ENCODE measurements around the gene BAZ2B. TPM values are rescaled to one million over a fixed set of nuclear protein-coding genes. Genes with fewer than 3 reads are reported as not detected.
A peak's percentile ranks its signal among the peaks of the same experiment; 100 is the strongest.

The BAZ2B gene
- total and polyA plus RNA-seq, 9 of the 15 experiments (the other 6 are each of a cell fraction or from before 2014, with no cell fraction given): 7.5 to 38.6 (median 19.8) TPM

GRCh38 chr2:159457589-159457988 lies 158.8 kb downstream of the BAZ2B start:
- no TSS peak for BruUV-seq (replicated peaks)
- DNase-seq (ENCODE audit: extremely low read depth in 1 of 4, low spot score in 3 of 4) (no peak), ATAC-seq (peak; percentile 49), FAIRE-seq (no peak)
- Histone ChIP-seq H4K20me1 (replicated peaks; ENCODE audit: control insufficient read depth, insufficient read depth, low read length) (no peaks in the 10 kb centered on the region), H3K4me2 (ENCODE audit: insufficient read depth, low read length) (no peak overlapping the region), H3K79me2 (ENCODE audit: control insufficient read depth, insufficient read depth, low read length) (no peaks in the 10 kb centered on the region), H3K9ac (ENCODE audit: insufficient read depth in 1 of 2, low read depth in 2 of 2, low read length in 2 of 2) (no peak overlapping the region), H3K9me1 (ENCODE audit: control insufficient read depth, insufficient read depth, low read length) (no peaks in the 10 kb centered on the region), H3K9me3 (replicated peaks; ENCODE audit: control insufficient read depth, insufficient read depth, low read depth, low read length) (no peaks in the 10 kb centered on the region), H2AFZ (ENCODE audit: low read depth, low read length) (no peak overlapping the region), H3K27me3 (ENCODE audit: control insufficient read depth in 2 of 2, insufficient read depth in 2 of 2, low read length in 2 of 2) (no peaks in the 10 kb centered on the region), H3K27ac (ENCODE audit: extremely low read depth, low read depth, low read length) (no peak overlapping the region), H3K4me3 (no peak overlapping the region), H3K36me3 (ENCODE audit: control insufficient read depth, insufficient read depth, low read length) (no peaks in the 10 kb centered on the region), H3K4me1 (replicated peaks in 1 of 2; ENCODE audit: control insufficient read depth in 2 of 2, insufficient read depth in 2 of 2, low read length in 2 of 2) (peaks cover 0 to 7% of the 10 kb centered on the region in 2 experiments; a peak in 2 of 5 replicates)
- ChIA-PET POLR2A (no interaction called here), CTCF (ENCODE audit: low intra/inter-chr PET ratio) (no interaction called here)
- in situ Hi-C loops (cut with MboI): no loop called here
- intact Hi-C loops (cut with micrococcal nuclease): no loop called here
- no peak for TF ChIP-seq KDM5B (IDR thresholded peaks at IDR 0.05; ENCODE audit: insufficient replicate concordance, low read depth, low read length)
- no peak for TF ChIP-seq ZBTB26 (CRISPR knock-in tag; IDR thresholded peaks at IDR 0.05)
- TF ChIP-seq KHSRP (IDR thresholded peaks at IDR 0.05): no peak
- WGBS (ENCODE audit: insufficient coverage, low coverage, missing lambda C conversion rate): 0% methylated on average over 1 of the region's 1 CpG

All from K562 (cell line).